Lower leg skin (tissue), 3 donors: ENCODE data around the gene DAAM1.

Source experiments
- CTCF ChIP-seq, 3 donors: fragments of 450-650 bp; IDR thresholded peaks; one replicate each; pipeline ENCODE4 v1.5.1; 2016; ENCODE audit warnings: antibody characterized with exemption in 3 of 3, mild to moderate bottlenecking in 3 of 3, moderate library complexity in 2 of 3
- POLR2A ChIP-seq, 2 donors: fragments of 450-650 bp; IDR thresholded peaks; one replicate each; pipeline ENCODE4 v1.6.1; 2016 to 2017; ENCODE audit warnings: antibody characterized with exemption in 2 of 2, mild to moderate bottlenecking in 1 of 2, moderate library complexity in 1 of 2

- TF ChIP-seq POLR2A (IDR thresholded peaks at IDR 0.05) (no peak), CTCF (IDR thresholded peaks at IDR 0.05) (no peak)
Measured at GRCh38 chr14:59176765-59177164, 11.7 kb upstream of the DAAM1 start.
